ENCODE data around the gene CHST8.

The CHST8 gene

GRCh38 chr19:33664744-33665143 lies 43.0 kb downstream of the CHST8 start:
- DNase-seq = no peak
- Histone ChIP-seq H3K9me3 (no peaks in the 10 kb centered on the region), H3K36me3 (no peaks in the 10 kb centered on the region), H3K4me1 (peaks cover 6% of the 10 kb centered on the region), H3K27me3 (no peaks in the 10 kb centered on the region), H3K4me3 (ENCODE audit: low read depth, low read length) (no peak overlapping the region)
- TF ChIP-seq CTCF (IDR thresholded peaks at IDR 0.05; ENCODE audit: low read depth, low read length) = no peak

DNA sequence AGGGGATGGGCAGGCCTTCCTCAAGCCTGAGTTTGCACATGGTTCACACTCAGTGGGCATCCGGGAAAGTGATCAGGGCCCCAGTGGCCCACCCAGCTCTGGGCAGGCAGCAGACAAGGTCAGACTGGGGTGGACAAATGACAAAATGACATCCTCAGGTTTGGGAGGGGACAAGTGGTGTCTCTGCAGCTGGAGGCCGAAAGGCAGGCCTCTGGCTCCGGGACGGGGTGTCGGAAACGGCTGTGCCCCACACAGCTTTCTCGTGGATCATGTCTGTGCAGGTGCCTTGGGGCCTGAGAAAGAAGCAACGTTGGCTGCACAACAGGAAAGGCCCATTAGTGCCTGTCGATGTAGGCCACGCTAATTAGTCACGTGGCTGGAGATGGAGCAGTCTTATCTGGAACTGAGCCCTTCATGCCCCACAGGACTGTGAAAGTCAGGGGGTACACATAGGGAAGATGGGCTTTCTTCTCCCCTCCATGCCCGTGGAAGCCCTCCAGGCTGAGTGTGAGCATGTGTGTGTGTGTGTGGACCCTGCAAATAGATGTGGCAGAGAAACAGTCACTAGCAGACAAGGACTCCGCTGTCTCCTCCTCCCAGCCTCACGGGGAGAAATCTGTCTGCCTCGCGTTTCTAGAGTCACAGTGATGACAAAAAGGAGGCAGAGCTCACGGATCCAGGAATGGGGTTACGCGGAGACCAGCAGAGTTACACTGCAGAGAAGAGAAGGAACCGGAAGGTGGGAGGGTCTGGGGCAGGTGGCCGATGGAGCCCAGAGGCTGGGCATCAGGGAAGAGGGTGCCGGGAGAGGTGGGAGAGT lies 44.2 kb downstream of the CHST8 start:
- Histone ChIP-seq H3K4me3 (ENCODE audit: low read depth, low read length) (no peak overlapping the region), H3K4me1 (peaks cover 6% of the 10 kb centered on the region), H3K9me3 (no peaks in the 10 kb centered on the region), H3K36me3 (no peaks in the 10 kb centered on the region), H3K27me3 (no peaks in the 10 kb centered on the region)
- no peak for DNase-seq
- no peak for TF ChIP-seq CTCF (IDR thresholded peaks at IDR 0.05; ENCODE audit: low read depth, low read length)

GRCh38 chr19:33667141-33667650 lies 45.4 kb downstream of the CHST8 start:
- H3K9me3 ChIP-seq = no peaks in the 10 kb centered on the region
- no peaks in the 10 kb centered on the region for H3K27me3 ChIP-seq
- peaks cover 6% of the 10 kb centered on the region for H3K4me1 ChIP-seq
- no peaks in the 10 kb centered on the region for H3K36me3 ChIP-seq
- no peak overlapping the region for H3K4me3 ChIP-seq (ENCODE audit: low read depth, low read length)
- no peak for DNase-seq
- TF ChIP-seq CTCF (IDR thresholded peaks at IDR 0.05; ENCODE audit: low read depth, low read length) = no peak

DNA sequence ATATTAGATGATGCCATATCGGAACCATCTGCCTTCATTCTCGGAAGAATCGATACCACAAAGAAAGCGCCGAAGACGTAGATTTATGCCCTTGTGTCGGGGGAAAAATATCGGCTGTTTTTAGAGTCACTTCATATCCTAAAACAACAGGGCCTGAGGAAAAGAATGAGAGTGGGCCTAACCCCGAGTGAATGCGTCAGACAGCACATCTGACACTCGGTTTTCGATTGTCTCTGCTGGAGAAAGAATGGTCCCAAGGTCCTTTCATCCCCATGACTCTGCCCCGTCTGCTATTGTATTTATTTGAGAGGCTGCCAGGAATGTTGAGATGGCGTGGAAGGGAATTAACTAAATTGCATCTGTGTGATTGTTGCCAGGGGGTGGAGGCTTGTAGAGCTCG lies 46.1 kb downstream of the CHST8 start:
- Histone ChIP-seq H3K4me1 (peaks cover 6% of the 10 kb centered on the region), H3K4me3 (ENCODE audit: low read depth, low read length) (no peak overlapping the region), H3K36me3 (no peaks in the 10 kb centered on the region), H3K9me3 (no peaks in the 10 kb centered on the region), H3K27me3 (no peaks in the 10 kb centered on the region)
- no peak for DNase-seq
- TF ChIP-seq CTCF (IDR thresholded peaks at IDR 0.05; ENCODE audit: low read depth, low read length) = no peak

DNA sequence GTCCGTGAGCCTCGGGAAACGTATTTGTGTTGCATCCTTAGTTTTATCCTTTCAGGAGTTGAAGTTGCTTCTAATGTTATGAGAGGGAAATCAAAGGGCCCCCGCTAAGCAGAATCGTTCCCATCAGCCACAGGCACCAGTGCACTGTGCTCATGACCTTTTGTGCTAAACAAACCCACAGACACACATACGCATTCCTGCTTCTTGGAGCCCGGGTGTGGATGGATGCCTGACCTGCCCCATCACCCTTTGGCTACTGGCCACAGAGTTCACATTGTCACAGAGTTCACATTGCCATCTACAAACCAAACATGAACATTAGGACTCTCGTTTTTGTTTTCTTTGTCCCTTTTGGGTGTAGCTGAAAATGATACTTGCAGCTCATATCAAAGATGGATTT lies 47.2 kb downstream of the CHST8 start:
- no peak for DNase-seq
- H3K4me3 ChIP-seq (ENCODE audit: low read depth, low read length) = no peak overlapping the region
- H3K36me3 ChIP-seq = no peaks in the 10 kb centered on the region
- no peak for TF ChIP-seq CTCF (IDR thresholded peaks at IDR 0.05; ENCODE audit: low read depth, low read length)
- no peaks in the 10 kb centered on the region for H3K27me3 ChIP-seq
- H3K9me3 ChIP-seq = no peaks in the 10 kb centered on the region
- peaks cover 8% of the 10 kb centered on the region for H3K4me1 ChIP-seq

DNA sequence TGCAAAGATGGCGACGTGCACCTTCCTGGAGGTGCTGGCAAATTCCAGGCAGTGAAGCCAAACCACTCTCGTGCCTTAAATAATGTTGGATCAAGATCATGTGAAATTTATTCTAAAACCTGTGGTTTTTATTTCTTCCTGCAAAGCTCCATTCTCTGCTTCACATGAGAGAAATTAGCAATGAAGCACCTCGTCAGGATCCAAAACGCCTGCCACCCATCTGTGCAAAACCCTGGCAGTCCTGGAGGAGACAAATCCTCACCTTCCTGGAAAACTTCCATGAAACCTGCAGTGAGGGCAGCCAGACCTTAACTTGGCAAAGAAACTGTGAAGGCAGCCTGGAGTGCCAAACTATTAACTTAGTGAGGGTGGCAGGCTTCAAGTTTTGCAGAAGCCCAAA lies 47.6 kb downstream of the CHST8 start:
- TF ChIP-seq CTCF (IDR thresholded peaks at IDR 0.05; ENCODE audit: low read depth, low read length) = no peak
- H3K36me3 ChIP-seq = no peaks in the 10 kb centered on the region
- H3K27me3 ChIP-seq = no peaks in the 10 kb centered on the region
- no peak overlapping the region for H3K4me3 ChIP-seq (ENCODE audit: low read depth, low read length)
- no peak for DNase-seq
- peaks cover 11% of the 10 kb centered on the region for H3K4me1 ChIP-seq
- no peaks in the 10 kb centered on the region for H3K9me3 ChIP-seq
